K562 (cell line): ENCODE data around the gene PRELID1. TPM values are rescaled to one million over a fixed set of nuclear protein-coding genes. Genes with fewer than 3 reads are reported as not detected.

Experiments used
- ESRRA ChIP-seq: fragments of 450-650 bp; IDR thresholded peaks from 2 replicates; pipeline ENCODE4 v1.6.1; 2014; ENCODE audit warnings: low read depth, mild to moderate bottlenecking, moderate library complexity, borderline replicate concordance
- ILK ChIP-seq: fragments of 450-650 bp; IDR thresholded peaks from 2 replicates; pipeline ENCODE4 v1.6.1; 2016; ENCODE audit warnings: missing genetic modification characterization, low read depth, mild to moderate bottlenecking, missing compliant biosample characterization, moderate library complexity, borderline replicate concordance
- POLR2H ChIP-seq: IDR thresholded peaks from 2 replicates; pipeline ENCODE4 v1.6.1; 2016; ENCODE audit warnings: missing genetic modification characterization, low read depth, mild to moderate bottlenecking, control low read depth, missing compliant biosample characterization, moderate library complexity
- RBM14 ChIP-seq: fragments of 200-400 bp; formaldehyde crosslinking; IDR thresholded peaks from 2 replicates; pipeline ENCODE4 v1.6.1; 2018; ENCODE audit warnings: low read depth, mild to moderate bottlenecking, low read length, moderate library complexity, borderline replicate concordance; ENCODE audit not compliant: insufficient read depth
- SNIP1 ChIP-seq: fragments of 450-650 bp; IDR thresholded peaks from 2 replicates; pipeline ENCODE4 v1.7.1; 2017; ENCODE audit warnings: low read depth, mild to moderate bottlenecking
- ZNF77 ChIP-seq: fragments of 250-450 bp; sonication (Bioruptor Pico); IDR thresholded peaks from 2 replicates; pipeline ENCODE4 v1.5.0; 2020
- polyA plus RNA-seq, 8 experiments: library from polyadenylated mRNA; depleted of rRNA in 4 of 8; stranded (reverse) in 5 of 8; unstranded in 3 of 8; fragments of >200 nt; fragmentation: Nextera tagmentation in 2 of 8; fragmentation: Illumina TruSeq in 1 of 8; extraction: Ambion mirVana in 2 of 8; extraction: Trizol in 1 of 8; gene quantifications; 2 replicates each; pipeline versions ENCODE4 v1.2.1 to v1.2.3, GENCODE V29; 2011 to 2014; ENCODE audit warnings: inconsistent platforms in 1 of 8, missing spikeins in 1 of 8
- total RNA-seq, 7 experiments: library from RNA; depleted of rRNA in 6 of 7; stranded (reverse); fragments of >200 nt in 6 of 7; fragmentation: Illumina TruSeq in 2 of 7; extraction: Trizol in 2 of 7; gene quantifications; 2 replicates each; pipeline versions ENCODE4 v1.2.1 to v1.2.3, GENCODE V29; 2011 to 2021; ENCODE audit warnings: low replicate concordance in 1 of 7
- TF ChIP-seq, protein P1 (sequence below), 3 experiments: fragments of 200-800 bp in 1 of 3; fragments of 250-450 bp in 1 of 3; fragments of 450-650 bp in 1 of 3; sonication (Bioruptor Pico) in 1 of 3; sonication (Bioruptor generic) in 1 of 3; formaldehyde crosslinking in 1 of 3; IDR thresholded peaks; 2 replicates each; pipeline versions ENCODE4 v1.6.1 to v1.8.0; 2016 to 2022; ENCODE audit warnings: mild to moderate bottlenecking in 2 of 3, missing genetic modification characterization in 2 of 3, missing compliant biosample characterization in 1 of 3, moderate library complexity in 1 of 3
- TF ChIP-seq, protein P2 (sequence below): fragments of 450-650 bp; IDR thresholded peaks from 2 replicates; pipeline ENCODE4 v1.6.1; 2016; ENCODE audit warnings: low read depth
- TF ChIP-seq, protein P3 (sequence below): conservative IDR thresholded peaks from 2 replicates; pipeline ENCODE4 v1.6.1; 2011; ENCODE audit warnings: low read depth, mild to moderate bottlenecking, low read length; ENCODE audit not compliant: control insufficient read depth

Gene PRELID1
- total and polyA plus RNA-seq, 9 of the 15 experiments (the other 6 are each of a cell fraction or from before 2014, with no cell fraction given), result 40.1 to 484 (median 340) TPM

DNA sequence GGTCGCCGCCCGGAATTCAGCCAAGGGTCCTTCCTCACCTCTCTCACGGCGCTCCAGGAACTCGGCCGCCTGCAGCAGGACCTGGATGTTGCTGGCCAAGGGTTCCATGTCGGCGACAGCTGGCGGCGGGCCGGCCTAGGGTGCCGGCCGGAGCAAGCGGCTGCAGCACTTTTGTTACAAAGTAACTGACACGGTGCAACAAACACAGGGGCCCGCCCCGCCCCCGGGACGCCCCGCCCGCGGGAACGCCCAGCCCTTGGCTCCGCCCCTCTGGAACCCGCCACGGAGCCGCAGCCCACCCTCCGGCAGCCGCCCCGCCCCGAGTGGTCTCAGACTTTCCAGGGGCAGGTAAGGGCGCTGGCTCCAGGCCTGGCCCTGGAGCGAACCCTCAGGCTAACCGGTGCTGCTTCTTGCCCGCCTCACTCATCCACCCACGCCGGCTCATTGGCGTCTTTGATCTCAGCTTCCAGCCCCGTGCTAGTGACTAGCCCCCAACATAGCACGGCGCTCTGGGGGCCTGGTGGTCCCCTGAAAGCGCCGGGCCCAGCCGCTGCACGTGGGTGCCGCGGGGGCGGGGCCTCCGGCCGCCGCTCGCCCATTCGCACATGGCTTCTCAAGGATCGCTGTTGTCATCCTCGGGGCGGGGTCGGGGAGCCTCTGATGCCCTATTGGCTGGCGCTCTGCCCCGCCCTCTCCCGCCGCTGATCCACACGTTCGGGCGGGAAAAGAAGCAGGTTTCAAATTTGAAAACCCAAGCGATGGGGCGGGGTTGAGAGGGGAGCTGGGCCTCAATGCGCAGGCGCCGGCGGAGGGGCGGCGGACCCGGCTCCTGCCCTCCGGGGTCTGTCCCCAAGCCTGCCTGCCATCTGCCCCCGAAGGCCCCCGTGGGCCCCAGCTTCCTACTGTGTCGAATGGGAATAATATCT, 8.4 kb downstream of the PRELID1 start, which contains the start of gene MXD3 (continued):
- TF ChIP-seq, protein P1, sequence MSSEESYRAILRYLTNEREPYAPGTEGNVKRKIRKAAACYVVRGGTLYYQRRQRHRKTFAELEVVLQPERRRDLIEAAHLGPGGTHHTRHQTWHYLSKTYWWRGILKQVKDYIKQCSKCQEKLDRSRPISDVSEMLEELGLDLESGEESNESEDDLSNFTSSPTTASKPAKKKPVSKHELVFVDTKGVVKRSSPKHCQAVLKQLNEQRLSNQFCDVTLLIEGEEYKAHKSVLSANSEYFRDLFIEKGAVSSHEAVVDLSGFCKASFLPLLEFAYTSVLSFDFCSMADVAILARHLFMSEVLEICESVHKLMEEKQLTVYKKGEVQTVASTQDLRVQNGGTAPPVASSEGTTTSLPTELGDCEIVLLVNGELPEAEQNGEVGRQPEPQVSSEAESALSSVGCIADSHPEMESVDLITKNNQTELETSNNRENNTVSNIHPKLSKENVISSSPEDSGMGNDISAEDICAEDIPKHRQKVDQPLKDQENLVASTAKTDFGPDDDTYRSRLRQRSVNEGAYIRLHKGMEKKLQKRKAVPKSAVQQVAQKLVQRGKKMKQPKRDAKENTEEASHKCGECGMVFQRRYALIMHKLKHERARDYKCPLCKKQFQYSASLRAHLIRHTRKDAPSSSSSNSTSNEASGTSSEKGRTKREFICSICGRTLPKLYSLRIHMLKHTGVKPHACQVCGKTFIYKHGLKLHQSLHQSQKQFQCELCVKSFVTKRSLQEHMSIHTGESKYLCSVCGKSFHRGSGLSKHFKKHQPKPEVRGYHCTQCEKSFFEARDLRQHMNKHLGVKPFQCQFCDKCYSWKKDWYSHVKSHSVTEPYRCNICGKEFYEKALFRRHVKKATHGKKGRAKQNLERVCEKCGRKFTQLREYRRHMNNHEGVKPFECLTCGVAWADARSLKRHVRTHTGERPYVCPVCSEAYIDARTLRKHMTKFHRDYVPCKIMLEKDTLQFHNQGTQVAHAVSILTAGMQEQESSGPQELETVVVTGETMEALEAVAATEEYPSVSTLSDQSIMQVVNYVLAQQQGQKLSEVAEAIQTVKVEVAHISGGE (CRISPR knock-in tag; IDR thresholded peaks at IDR 0.05), result peak in 2 of 3 experiments; percentile 81 to 83; a peak in 4 of 6 replicates
- TF ChIP-seq ZNF77 (CRISPR knock-in tag), result no peak
- TF ChIP-seq SNIP1, result no peak
- 0 out of 2 replicates have a peak, but pooled peaks have one; percentile 12 for TF ChIP-seq ESRRA
- TF ChIP-seq POLR2H (tag), result peak; percentile 40; the same call in 1 of the 2 replicates
- no peak for TF ChIP-seq ILK (tag)
- no peak for TF ChIP-seq RBM14
- TF ChIP-seq, protein P2, sequence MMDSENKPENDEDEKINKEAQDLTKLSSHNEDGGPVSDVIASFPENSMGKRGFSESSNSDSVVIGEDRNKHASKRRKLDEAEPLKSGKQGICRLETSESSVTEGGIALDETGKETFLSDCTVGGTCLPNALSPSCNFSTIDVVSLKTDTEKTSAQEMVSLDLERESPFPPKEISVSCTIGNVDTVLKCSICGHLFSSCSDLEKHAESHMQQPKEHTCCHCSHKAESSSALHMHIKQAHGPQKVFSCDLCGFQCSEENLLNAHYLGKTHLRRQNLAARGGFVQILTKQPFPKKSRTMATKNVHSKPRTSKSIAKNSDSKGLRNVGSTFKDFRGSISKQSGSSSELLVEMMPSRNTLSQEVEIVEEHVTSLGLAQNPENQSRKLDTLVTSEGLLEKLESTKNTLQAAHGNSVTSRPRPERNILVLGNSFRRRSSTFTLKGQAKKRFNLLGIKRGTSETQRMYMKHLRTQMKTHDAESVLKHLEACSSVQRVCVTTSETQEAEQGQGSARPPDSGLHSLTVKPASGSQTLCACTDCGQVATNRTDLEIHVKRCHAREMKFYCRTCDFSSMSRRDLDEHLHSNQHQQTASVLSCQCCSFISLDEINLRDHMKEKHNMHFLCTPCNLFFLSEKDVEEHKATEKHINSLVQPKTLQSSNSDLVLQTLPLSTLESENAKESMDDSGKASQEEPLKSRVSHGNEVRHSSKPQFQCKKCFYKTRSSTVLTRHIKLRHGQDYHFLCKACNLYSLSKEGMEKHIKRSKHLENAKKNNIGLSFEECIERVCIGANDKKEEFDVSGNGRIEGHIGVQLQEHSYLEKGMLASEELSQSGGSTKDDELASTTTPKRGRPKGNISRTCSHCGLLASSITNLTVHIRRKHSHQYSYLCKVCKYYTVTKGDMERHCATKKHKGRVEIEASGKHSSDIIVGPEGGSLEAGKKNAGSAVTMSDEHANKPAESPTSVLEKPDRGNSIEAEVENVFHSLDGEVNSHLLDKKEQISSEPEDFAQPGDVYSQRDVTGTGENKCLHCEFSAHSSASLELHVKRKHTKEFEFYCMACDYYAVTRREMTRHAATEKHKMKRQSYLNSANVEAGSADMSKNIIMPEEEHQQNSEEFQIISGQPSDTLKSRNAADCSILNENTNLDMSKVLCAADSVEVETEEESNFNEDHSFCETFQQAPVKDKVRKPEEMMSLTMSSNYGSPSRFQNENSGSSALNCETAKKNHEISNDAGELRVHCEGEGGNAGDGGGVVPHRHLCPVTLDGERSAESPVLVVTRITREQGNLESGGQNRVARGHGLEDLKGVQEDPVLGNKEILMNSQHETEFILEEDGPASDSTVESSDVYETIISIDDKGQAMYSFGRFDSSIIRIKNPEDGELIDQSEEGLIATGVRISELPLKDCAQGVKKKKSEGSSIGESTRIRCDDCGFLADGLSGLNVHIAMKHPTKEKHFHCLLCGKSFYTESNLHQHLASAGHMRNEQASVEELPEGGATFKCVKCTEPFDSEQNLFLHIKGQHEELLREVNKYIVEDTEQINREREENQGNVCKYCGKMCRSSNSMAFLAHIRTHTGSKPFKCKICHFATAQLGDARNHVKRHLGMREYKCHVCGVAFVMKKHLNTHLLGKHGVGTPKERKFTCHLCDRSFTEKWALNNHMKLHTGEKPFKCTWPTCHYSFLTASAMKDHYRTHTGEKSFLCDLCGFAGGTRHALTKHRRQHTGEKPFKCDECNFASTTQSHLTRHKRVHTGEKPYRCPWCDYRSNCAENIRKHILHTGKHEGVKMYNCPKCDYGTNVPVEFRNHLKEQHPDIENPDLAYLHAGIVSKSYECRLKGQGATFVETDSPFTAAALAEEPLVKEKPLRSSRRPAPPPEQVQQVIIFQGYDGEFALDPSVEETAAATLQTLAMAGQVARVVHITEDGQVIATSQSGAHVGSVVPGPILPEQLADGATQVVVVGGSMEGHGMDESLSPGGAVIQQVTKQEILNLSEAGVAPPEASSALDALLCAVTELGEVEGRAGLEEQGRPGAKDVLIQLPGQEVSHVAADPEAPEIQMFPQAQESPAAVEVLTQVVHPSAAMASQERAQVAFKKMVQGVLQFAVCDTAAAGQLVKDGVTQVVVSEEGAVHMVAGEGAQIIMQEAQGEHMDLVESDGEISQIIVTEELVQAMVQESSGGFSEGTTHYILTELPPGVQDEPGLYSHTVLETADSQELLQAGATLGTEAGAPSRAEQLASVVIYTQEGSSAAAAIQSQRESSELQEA, result no peak
- TF ChIP-seq, protein P3, sequence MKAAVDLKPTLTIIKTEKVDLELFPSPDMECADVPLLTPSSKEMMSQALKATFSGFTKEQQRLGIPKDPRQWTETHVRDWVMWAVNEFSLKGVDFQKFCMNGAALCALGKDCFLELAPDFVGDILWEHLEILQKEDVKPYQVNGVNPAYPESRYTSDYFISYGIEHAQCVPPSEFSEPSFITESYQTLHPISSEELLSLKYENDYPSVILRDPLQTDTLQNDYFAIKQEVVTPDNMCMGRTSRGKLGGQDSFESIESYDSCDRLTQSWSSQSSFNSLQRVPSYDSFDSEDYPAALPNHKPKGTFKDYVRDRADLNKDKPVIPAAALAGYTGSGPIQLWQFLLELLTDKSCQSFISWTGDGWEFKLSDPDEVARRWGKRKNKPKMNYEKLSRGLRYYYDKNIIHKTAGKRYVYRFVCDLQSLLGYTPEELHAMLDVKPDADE, result peak; percentile 64; the same call in 1 of the 2 replicates
